GM12878 (cell line): ENCODE results near the gene SLC25A43.

ENCODE experiments used
- CEBPB ChIP-seq, 2 experiments: fragments of 150-350 bp in 1 of 2; IDR thresholded peaks; 2 replicates each; pipeline ENCODE4 v1.6.1; 2012 to 2014; ENCODE audit warnings: low read depth in 2 of 2, low read length in 2 of 2, borderline replicate concordance in 1 of 2, inconsistent platforms in 1 of 2
- CHD2 ChIP-seq: IDR thresholded peaks from 2 replicates; pipeline ENCODE4 v1.6.1; 2011; ENCODE audit warnings: low read depth, low read length, improper control_type of control experiment, borderline replicate concordance
- CTCF ChIP-seq, 3 experiments: IDR thresholded peaks in 2 of 3; conservative IDR thresholded peaks in 1 of 3; 2 replicates each; pipeline ENCODE4 v1.5.1; 2011; ENCODE audit warnings: low read depth in 3 of 3, low read length in 3 of 3, mild to moderate bottlenecking in 3 of 3, control low read depth in 2 of 3, moderate library complexity in 2 of 3, inconsistent platforms in 1 of 3, mixed read lengths in 1 of 3; ENCODE audit not compliant: control insufficient read depth in 2 of 3, insufficient read depth in 1 of 3; ENCODE audit errors: extremely low read depth in 1 of 3
- JUNB ChIP-seq: IDR thresholded peaks from 2 replicates; pipeline ENCODE4 v1.6.1; 2016; ENCODE audit warnings: antibody characterized with exemption, mild to moderate bottlenecking
- POLR2A ChIP-seq: IDR thresholded peaks from 2 replicates; pipeline ENCODE4 v1.6.1; 2011; ENCODE audit warnings: low read depth, mild to moderate bottlenecking, low read length
- POLR2AphosphoS5 ChIP-seq: IDR thresholded peaks from 2 replicates; pipeline ENCODE4 v1.6.1; 2011; ENCODE audit warnings: mild to moderate bottlenecking, low read length, inconsistent platforms
- SUPT20H ChIP-seq: IDR thresholded peaks from 2 replicates; pipeline ENCODE4 v1.6.1; 2011; ENCODE audit warnings: low read depth, mild to moderate bottlenecking, low read length, moderate library complexity, borderline replicate concordance; ENCODE audit not compliant: control insufficient read depth
- TARDBP ChIP-seq: IDR thresholded peaks from 2 replicates; pipeline ENCODE4 v1.6.1; 2016; ENCODE audit warnings: borderline replicate concordance

- TF ChIP-seq CEBPB (IDR thresholded peaks at IDR 0.05; ENCODE audit: borderline replicate concordance in 1 of 2, low read depth in 2 of 2, low read length in 2 of 2) (no peak), SUPT20H (no peak), POLR2AphosphoS5 (peak; percentile 97), TARDBP (no peak), JUNB (no peak), CHD2 (no peak), CTCF (IDR thresholded peaks at IDR 0.05 in 2 of 3, conservative IDR thresholded peaks at IDR 0.05 in 1 of 3; ENCODE audit: control insufficient read depth in 2 of 3, extremely low read depth in 1 of 3, insufficient read depth in 1 of 3, low read depth in 3 of 3, low read length in 3 of 3) (no peak), POLR2A (peak; percentile 94)
Measured at GRCh38 chrX:119467842-119468550, 68.9 kb downstream of the SLC25A43 start, which contains the start of gene SLC25A5.
